OCI-LY3 (cell line): ENCODE results near the gene CUL9.

Source experiments
- H2AFZ ChIP-seq: fragments of 200-600, 300-600 bp; shearing (Covaris generic); 2 replicates; pipeline ENCODE4 v1.6.0; 2014; ENCODE audit warnings: antibody characterized with exemption, low read depth, low read length
- H3K27ac ChIP-seq: fragments of 200-600, 300-600 bp; sonication (generic); 2 replicates; pipeline ENCODE4 v1.5.1; 2014; ENCODE audit warnings: mild to moderate bottlenecking, low read length, moderate library complexity, mixed read lengths
- H3K27me3 ChIP-seq: fragments of 200-600, 300-600 bp; sonication (generic); 2 replicates; pipeline ENCODE4 v1.6.1; 2014; ENCODE audit warnings: low read depth, low read length, mixed read lengths
- H3K36me3 ChIP-seq: fragments of 200-600, 300-600 bp; sonication (generic); replicated peaks from 2 replicates; pipeline ENCODE3; 2014; ENCODE audit warnings: low read depth, low read length, mixed read lengths
- H3K4me1 ChIP-seq: fragments of 300-600, 200-600 bp; sonication (generic); 2 replicates; pipeline ENCODE4 v1.6.1; 2014; ENCODE audit warnings: low read length, mixed read lengths
- H3K4me2 ChIP-seq: fragments of 200-600, 300-600 bp; sonication (generic); 2 replicates; pipeline ENCODE4 v1.6.1; 2014; ENCODE audit warnings: low read length, mixed read lengths
- H3K4me3 ChIP-seq: fragments of 300-600, 200-600 bp; sonication (generic); 2 replicates; pipeline ENCODE4 v1.5.1; 2014; ENCODE audit warnings: antibody characterized with exemption, mild to moderate bottlenecking, low read length, moderate library complexity
- H3K79me2 ChIP-seq: fragments of 300-600, 200-600 bp; shearing (Covaris generic); 2 replicates; pipeline ENCODE4 v1.6.1; 2014; ENCODE audit warnings: mild to moderate bottlenecking, low read length, mixed read lengths
- H3K9ac ChIP-seq: fragments of 300-600, 200-600 bp; shearing (Covaris generic); 2 replicates; pipeline ENCODE4 v1.6.0; 2014; ENCODE audit warnings: mild to moderate bottlenecking, low read length, moderate library complexity
- H3K9me3 ChIP-seq: fragments of 200-600, 300-600 bp; shearing (Covaris generic); 2 replicates; pipeline ENCODE4 v1.6.1; 2014; ENCODE audit warnings: low read length, mixed read lengths; ENCODE audit not compliant: insufficient read depth
- H4K20me1 ChIP-seq: fragments of 200-600, 300-600 bp; sonication (generic); 2 replicates; pipeline ENCODE4 v1.6.1; 2016; ENCODE audit warnings: low read length, mixed read lengths; ENCODE audit not compliant: insufficient read depth
- CTCF ChIP-seq: fragments of 200-600, 300-600 bp; sonication (generic); IDR thresholded peaks from 2 replicates; pipeline ENCODE4 v1.5.1; 2014; ENCODE audit warnings: antibody characterized with exemption, low read length, low read depth
- EZH2phosphoT487 ChIP-seq: fragments of 200-600 bp; shearing (Covaris generic); IDR thresholded peaks from 2 replicates; pipeline ENCODE4 v1.6.1; 2018; ENCODE audit warnings: antibody characterized with exemption, mixed run types, low read depth

The CUL9 gene

GRCh38 chr6:43176423-43176786 lies 5.6 kb upstream of the CUL9 start:
- Histone ChIP-seq H3K4me3 (no peak overlapping the region), H3K4me2 (no peak overlapping the region), H3K4me1 (peaks cover 29% of the 10 kb centered on the region), H3K27ac (no peak overlapping the region), H3K36me3 (peaks cover 49% of the 10 kb centered on the region), H4K20me1 (peaks cover 33% of the 10 kb centered on the region), H3K79me2 (peaks cover 48% of the 10 kb centered on the region), H3K27me3 (no peaks in the 10 kb centered on the region), H3K9me3 (no peaks in the 10 kb centered on the region), H3K9ac (no peak overlapping the region), H2AFZ (no peak overlapping the region)
- TF ChIP-seq EZH2phosphoT487 (no peak), CTCF (no peak)

GRCh38 chr6:43178150-43178549 lies 3.8 kb upstream of the CUL9 start:
- H3K79me2 ChIP-seq, result peaks cover 40% of the 10 kb centered on the region
- peaks cover 49% of the 10 kb centered on the region for H3K36me3 ChIP-seq
- no peak for TF ChIP-seq CTCF
- no peak for TF ChIP-seq EZH2phosphoT487
- no peaks in the 10 kb centered on the region for H3K9me3 ChIP-seq
- H4K20me1 ChIP-seq, result peaks cover 26% of the 10 kb centered on the region
- no peak overlapping the region for H3K27ac ChIP-seq
- H3K4me3 ChIP-seq, result no peak overlapping the region
- H3K9ac ChIP-seq, result no peak overlapping the region
- H3K27me3 ChIP-seq, result no peaks in the 10 kb centered on the region
- H2AFZ ChIP-seq, result no peak overlapping the region
- H3K4me1 ChIP-seq, result peaks cover 33% of the 10 kb centered on the region
- H3K4me2 ChIP-seq, result no peak overlapping the region

DNA sequence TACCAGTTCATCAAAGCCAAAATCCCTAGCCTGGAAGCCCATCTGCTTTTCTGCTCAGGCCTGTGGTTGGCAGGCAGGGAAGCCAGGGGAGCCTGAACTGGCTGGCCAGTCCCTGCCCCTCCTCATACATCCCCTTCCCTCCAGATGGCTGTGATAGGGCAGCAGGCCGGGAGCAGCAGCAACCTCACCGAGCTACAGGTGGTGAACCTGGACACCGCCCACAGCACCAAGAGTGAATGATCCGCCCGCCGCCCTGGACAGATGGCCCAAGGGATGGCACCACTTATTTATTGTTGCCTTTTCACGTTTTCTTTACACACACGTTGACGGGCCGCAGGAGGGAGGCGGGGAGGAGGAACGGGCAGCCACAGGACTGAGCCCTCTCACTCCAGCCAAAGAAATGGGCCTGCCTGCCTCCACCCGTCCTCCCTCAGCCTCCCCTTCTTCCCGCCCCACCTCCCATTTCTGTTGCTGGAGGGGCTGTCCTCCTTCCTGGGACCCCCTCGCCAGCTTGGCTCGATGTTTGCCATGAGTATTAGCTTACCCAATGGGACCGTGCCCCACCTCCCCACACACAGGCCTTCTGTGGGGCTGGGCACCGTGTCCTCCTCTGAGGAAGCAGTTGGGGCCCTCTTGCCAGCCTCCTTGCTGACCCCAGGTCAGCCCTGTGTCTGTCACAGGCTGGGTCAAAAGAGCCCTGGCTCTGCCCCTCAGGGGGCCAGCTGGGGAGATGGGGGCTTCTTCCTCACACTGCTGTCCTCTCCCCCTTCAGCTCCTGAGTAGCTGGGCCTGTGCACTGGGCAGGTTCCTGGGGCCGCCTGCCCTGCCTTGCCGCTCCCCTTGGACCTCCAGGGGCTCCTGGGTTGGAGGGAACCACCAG lies 2.8 kb upstream of the CUL9 start:
- Histone ChIP-seq H3K4me2 (no peak overlapping the region), H3K4me3 (no peak overlapping the region), H3K79me2 (peaks cover 34% of the 10 kb centered on the region), H3K27ac (no peak overlapping the region), H3K9me3 (no peaks in the 10 kb centered on the region), H3K36me3 (peaks cover 44% of the 10 kb centered on the region), H3K4me1 (peaks cover 24% of the 10 kb centered on the region), H3K9ac (no peak overlapping the region), H3K27me3 (no peaks in the 10 kb centered on the region), H4K20me1 (peaks cover 16% of the 10 kb centered on the region), H2AFZ (no peak overlapping the region)
- TF ChIP-seq CTCF (no peak), EZH2phosphoT487 (no peak)

- no peak overlapping the region for H3K4me3 ChIP-seq
- peaks cover 31% of the 10 kb centered on the region for H3K79me2 ChIP-seq
- H3K9ac ChIP-seq, result no peak overlapping the region
- no peak overlapping the region for H3K27ac ChIP-seq
- H3K9me3 ChIP-seq, result no peaks in the 10 kb centered on the region
- TF ChIP-seq CTCF, result no peak
- no peak for TF ChIP-seq EZH2phosphoT487
- peaks cover 41% of the 10 kb centered on the region for H3K36me3 ChIP-seq
- peaks cover 13% of the 10 kb centered on the region for H4K20me1 ChIP-seq
- no peak overlapping the region for H3K4me2 ChIP-seq
- H2AFZ ChIP-seq, result no peak overlapping the region
- H3K4me1 ChIP-seq, result peaks cover 19% of the 10 kb centered on the region
- H3K27me3 ChIP-seq, result no peaks in the 10 kb centered on the region
Measured at GRCh38 chr6:43180058-43180457, 1.9 kb upstream of the CUL9 start.
